Measurements from ENCODE around the gene TYROBP. TPM values are rescaled to one million over a fixed set of nuclear protein-coding genes. Genes with fewer than 3 reads are reported as not detected.

The TYROBP gene
- total and polyA plus RNA-seq, 4 donors, result 26.8 to 89.6 (median 40.7) TPM

- 97% methylated on average over 9 of the region's 9 CpGs for WGBS
- H3K27ac ChIP-seq (ENCODE audit: low read depth in 1 of 2, low read length in 2 of 2), result no peak overlapping the region
- H3K9me3 ChIP-seq (ENCODE audit: control insufficient read depth in 4 of 4, low read length in 3 of 4), result no peaks in the 10 kb centered on the region
- DNase-seq (ENCODE audit: low spot score), result no peak
- TF ChIP-seq, protein P1, sequence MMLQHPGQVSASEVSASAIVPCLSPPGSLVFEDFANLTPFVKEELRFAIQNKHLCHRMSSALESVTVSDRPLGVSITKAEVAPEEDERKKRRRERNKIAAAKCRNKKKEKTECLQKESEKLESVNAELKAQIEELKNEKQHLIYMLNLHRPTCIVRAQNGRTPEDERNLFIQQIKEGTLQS (IDR thresholded peaks at IDR 0.05), result no peak
- no peak for TF ChIP-seq FOXA1 (IDR thresholded peaks at IDR 0.05)
- no peak for TF ChIP-seq REST (IDR thresholded peaks at IDR 0.05)
- TF ChIP-seq GABPA (IDR thresholded peaks at IDR 0.05 in 1 of 2, conservative IDR thresholded peaks at IDR 0.05 in 1 of 2), result no peak
- no peak for TF ChIP-seq EGR1 (IDR thresholded peaks at IDR 0.05; ENCODE audit: low read depth in 2 of 2)
- TF ChIP-seq RXRA (IDR thresholded peaks at IDR 0.05), result no peak
- no peak for TF ChIP-seq YY1 (IDR thresholded peaks at IDR 0.05)
- H3K9ac ChIP-seq (ENCODE audit: low read depth in 1 of 2, low read length in 2 of 2), result no peak overlapping the region
- H3K36me3 ChIP-seq (ENCODE audit: control insufficient read depth in 4 of 4, insufficient read depth in 3 of 4, low read depth in 1 of 4, low read length in 3 of 4), result peaks cover 7 to 22% (median 11%) of the 10 kb centered on the region in 4 donors
- H3K27me3 ChIP-seq (ENCODE audit: control insufficient read depth in 4 of 4, insufficient read depth in 4 of 4, low read length in 3 of 4), result no peaks in the 10 kb centered on the region
- H3K4me1 ChIP-seq (ENCODE audit: control insufficient read depth in 4 of 4, insufficient read depth in 4 of 4, low read length in 3 of 4), result no peaks in the 10 kb centered on the region
- no peak overlapping the region for H3K4me3 ChIP-seq (ENCODE audit: low read depth in 1 of 3, low read length in 3 of 3)
Observed at GRCh38 chr19:35888398-35888797, 19.7 kb downstream of the TYROBP start.

DNA sequence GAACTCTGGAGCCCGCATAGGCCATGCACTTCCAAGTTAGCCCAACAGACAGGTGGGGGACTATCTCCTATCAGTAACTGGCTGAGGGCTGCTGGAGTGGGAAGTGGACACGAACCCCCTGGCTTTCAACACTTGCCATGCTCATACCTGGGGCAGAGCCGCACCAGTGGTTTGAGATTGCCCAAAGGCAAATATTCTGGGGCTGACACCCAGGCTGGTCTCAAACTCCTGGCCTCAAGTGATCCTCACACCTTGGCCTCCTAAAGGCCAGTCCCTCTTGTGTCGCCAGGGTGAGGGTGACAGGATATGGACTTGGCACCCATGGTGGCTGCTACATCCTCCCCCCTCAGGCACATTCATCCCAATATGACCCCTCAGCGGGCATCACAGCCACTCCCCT lies 20.9 kb downstream of the TYROBP start:
- H3K27me3 ChIP-seq (ENCODE audit: control insufficient read depth in 4 of 4, insufficient read depth in 4 of 4, low read length in 3 of 4), result no peaks in the 10 kb centered on the region
- H3K4me3 ChIP-seq (ENCODE audit: low read depth in 1 of 3, low read length in 3 of 3), result no peak overlapping the region
- H3K27ac ChIP-seq (ENCODE audit: low read depth in 1 of 2, low read length in 2 of 2), result no peak overlapping the region
- H3K36me3 ChIP-seq (ENCODE audit: control insufficient read depth in 4 of 4, insufficient read depth in 3 of 4, low read depth in 1 of 4, low read length in 3 of 4), result peaks cover 7 to 19% (median 8%) of the 10 kb centered on the region in 4 donors
- no peaks in the 10 kb centered on the region for H3K9me3 ChIP-seq (ENCODE audit: control insufficient read depth in 4 of 4, low read length in 3 of 4)
- WGBS, result 96% methylated on average over 5 of the region's 5 CpGs
- DNase-seq (ENCODE audit: low spot score), result no peak
- no peaks in the 10 kb centered on the region for H3K4me1 ChIP-seq (ENCODE audit: control insufficient read depth in 4 of 4, insufficient read depth in 4 of 4, low read length in 3 of 4)
- TF ChIP-seq HNF4A (conservative IDR thresholded peaks at IDR 0.05), result no peak
- TF ChIP-seq RXRA (IDR thresholded peaks at IDR 0.05), result no peak
- no peak for TF ChIP-seq FOXA1 (IDR thresholded peaks at IDR 0.05)
- TF ChIP-seq, protein P1 (IDR thresholded peaks at IDR 0.05), result no peak
- TF ChIP-seq EGR1 (IDR thresholded peaks at IDR 0.05; ENCODE audit: low read depth in 2 of 2), result no peak
- no peak for TF ChIP-seq SP1 (IDR thresholded peaks at IDR 0.05)
- TF ChIP-seq TAF1 (conservative IDR thresholded peaks at IDR 0.05), result no peak
- no peak for TF ChIP-seq CTCF (IDR thresholded peaks at IDR 0.05; ENCODE audit: low read depth, low read length, missing input control)
- no peak for TF ChIP-seq HNF4G (IDR thresholded peaks at IDR 0.05)
- no peak for TF ChIP-seq JUND (IDR thresholded peaks at IDR 0.05)
- no peak for TF ChIP-seq RAD21 (IDR thresholded peaks at IDR 0.05)
- no peak for TF ChIP-seq NR2F2 (IDR thresholded peaks at IDR 0.05)
- TF ChIP-seq ZBTB33 (IDR thresholded peaks at IDR 0.05), result no peak
- no peak for TF ChIP-seq MAX (IDR thresholded peaks at IDR 0.05)
- no peak for TF ChIP-seq GABPA (IDR thresholded peaks at IDR 0.05 in 1 of 2, conservative IDR thresholded peaks at IDR 0.05 in 1 of 2)
- no peak for TF ChIP-seq FOXA2 (IDR thresholded peaks at IDR 0.05)
- TF ChIP-seq YY1 (IDR thresholded peaks at IDR 0.05), result no peak
- no peak for TF ChIP-seq REST (IDR thresholded peaks at IDR 0.05)
- H3K9ac ChIP-seq (ENCODE audit: low read depth in 1 of 2, low read length in 2 of 2), result no peak overlapping the region
